ENCODE data around the gene CHST8.

CHST8 gene

GRCh38 chr19:33622505-33622808 is 704 bp downstream of the CHST8 start:
- ChIA-PET CTCF (no interaction called here), POLR2A (ENCODE audit: low non-redundant PET) (no interaction called here)
- DNase-seq (ENCODE audit: low spot score) = no peak
- TF ChIP-seq, protein P1, sequence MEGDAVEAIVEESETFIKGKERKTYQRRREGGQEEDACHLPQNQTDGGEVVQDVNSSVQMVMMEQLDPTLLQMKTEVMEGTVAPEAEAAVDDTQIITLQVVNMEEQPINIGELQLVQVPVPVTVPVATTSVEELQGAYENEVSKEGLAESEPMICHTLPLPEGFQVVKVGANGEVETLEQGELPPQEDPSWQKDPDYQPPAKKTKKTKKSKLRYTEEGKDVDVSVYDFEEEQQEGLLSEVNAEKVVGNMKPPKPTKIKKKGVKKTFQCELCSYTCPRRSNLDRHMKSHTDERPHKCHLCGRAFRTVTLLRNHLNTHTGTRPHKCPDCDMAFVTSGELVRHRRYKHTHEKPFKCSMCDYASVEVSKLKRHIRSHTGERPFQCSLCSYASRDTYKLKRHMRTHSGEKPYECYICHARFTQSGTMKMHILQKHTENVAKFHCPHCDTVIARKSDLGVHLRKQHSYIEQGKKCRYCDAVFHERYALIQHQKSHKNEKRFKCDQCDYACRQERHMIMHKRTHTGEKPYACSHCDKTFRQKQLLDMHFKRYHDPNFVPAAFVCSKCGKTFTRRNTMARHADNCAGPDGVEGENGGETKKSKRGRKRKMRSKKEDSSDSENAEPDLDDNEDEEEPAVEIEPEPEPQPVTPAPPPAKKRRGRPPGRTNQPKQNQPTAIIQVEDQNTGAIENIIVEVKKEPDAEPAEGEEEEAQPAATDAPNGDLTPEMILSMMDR (conservative IDR thresholded peaks at IDR 0.05; ENCODE audit: low read depth) = no peak
- no peak overlapping the region for H3K27ac ChIP-seq

DNA sequence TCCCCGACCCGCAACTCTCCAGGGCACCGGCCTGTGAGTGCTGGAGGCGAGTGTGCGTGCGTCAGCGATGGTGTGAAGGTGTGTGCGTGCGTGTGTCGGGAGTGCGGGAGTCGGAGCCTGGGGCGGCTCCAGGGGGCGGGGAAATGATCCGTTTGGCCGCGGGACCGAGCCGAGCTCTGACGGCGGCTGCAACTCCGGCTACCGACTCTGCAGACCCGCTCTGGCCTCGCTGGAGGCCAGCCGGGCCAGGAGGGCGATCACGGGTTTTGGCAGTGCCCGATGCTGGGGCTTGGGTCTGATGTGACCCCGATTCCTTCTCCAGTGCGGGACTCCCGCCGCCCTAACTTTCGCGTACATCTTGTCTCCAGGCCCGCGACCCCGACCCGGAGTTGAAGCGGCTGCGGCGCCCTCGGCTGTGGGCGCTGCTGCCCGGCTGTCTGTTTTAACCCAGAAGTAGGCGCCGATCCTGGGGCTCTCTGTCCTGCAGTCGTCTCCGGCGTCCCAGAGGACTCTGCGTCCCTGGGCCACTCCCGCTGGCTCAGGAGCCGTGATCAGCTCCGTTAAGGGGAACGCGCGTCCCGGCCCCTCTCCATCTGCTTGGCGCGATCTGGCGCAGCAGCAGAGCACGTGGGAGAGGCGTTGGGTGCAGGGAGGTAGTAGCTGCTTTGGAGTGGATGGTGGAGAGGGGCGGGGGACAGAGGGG is 1.2 kb downstream of the CHST8 start:
- ChIA-PET POLR2A (ENCODE audit: low non-redundant PET) (no interaction called here), CTCF (no interaction called here)
- TF ChIP-seq, protein P1 (conservative IDR thresholded peaks at IDR 0.05; ENCODE audit: low read depth) = no peak
- DNase-seq (ENCODE audit: low spot score) = no peak
- H3K27ac ChIP-seq = no peak overlapping the region

- TF ChIP-seq, protein P1 (conservative IDR thresholded peaks at IDR 0.05; ENCODE audit: low read depth) = no peak
- CTCF ChIA-PET = no interaction called here
- DNase-seq (ENCODE audit: low spot score) = no peak
- POLR2A ChIA-PET (ENCODE audit: low non-redundant PET) = no interaction called here
- no peak overlapping the region for H3K27ac ChIP-seq
Observed at GRCh38 chr19:33624586-33624985, 2.8 kb downstream of the CHST8 start.

GRCh38 chr19:33627526-33627925 is 5.8 kb downstream of the CHST8 start:
- H3K27ac ChIP-seq = no peak overlapping the region
- no peak for DNase-seq (ENCODE audit: low spot score)
- ChIA-PET CTCF (no interaction called here), POLR2A (ENCODE audit: low non-redundant PET) (no interaction called here)
- TF ChIP-seq, protein P1 (conservative IDR thresholded peaks at IDR 0.05; ENCODE audit: low read depth) = no peak

DNA sequence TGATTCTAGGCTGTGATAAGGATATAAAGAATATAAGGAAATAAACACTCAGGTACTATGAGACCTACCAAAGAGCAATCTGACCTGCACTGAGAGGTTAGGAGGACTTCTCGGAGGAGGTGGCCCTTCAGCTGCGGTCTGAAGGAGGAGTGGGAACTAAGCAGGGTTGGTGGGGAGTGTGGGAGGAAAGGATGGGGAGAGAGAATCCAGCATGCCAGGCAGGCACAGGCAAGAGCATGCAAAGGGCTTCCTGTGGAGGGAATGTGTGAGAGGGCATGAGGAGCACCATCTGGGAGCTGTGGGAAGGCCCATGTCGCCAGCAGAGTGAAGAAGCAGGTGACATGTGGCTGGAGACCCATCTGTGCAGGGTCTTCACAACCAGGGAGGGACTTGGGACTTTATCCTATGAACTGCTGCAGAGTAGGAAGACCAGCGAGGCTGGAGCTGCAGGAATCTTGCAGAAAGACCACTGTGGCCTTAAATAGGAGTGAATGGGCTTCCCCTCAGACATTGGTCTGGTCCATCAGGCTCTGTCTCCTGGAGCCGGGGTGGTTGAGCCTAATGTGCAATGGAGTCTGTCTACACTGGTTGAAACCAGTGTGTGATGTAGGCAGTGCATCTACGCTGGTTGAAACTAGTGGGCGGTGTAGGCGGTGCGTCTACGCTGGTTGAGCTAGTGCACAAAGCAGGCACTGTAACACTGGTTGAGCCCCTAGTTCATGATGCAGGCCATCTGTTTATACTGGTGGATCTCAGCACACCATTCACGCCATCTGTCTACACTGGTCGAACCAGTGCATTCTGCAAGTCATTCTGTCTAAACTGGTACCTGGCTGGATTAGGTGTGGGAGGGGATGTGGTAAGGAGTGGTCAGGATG is 6.4 kb downstream of the CHST8 start:
- no peak for DNase-seq (ENCODE audit: low spot score)
- TF ChIP-seq, protein P1 (conservative IDR thresholded peaks at IDR 0.05; ENCODE audit: low read depth) = no peak
- ChIA-PET CTCF (no interaction called here), POLR2A (ENCODE audit: low non-redundant PET) (no interaction called here)
- no peak overlapping the region for H3K27ac ChIP-seq

- TF ChIP-seq, protein P1 (conservative IDR thresholded peaks at IDR 0.05; ENCODE audit: low read depth) = no peak
- no peak overlapping the region for H3K27ac ChIP-seq
- DNase-seq (ENCODE audit: low spot score) = no peak
- CTCF ChIA-PET = no interaction called here
- POLR2A ChIA-PET (ENCODE audit: low non-redundant PET) = no interaction called here
Observed at GRCh38 chr19:33628921-33629825, 7.4 kb downstream of the CHST8 start.

Data from RWPE1 (cell line).